ENCODE results near the gene ELF1. TPM values are rescaled to one million over a fixed set of nuclear protein-coding genes. Genes with fewer than 3 reads are reported as not detected.
"Not testable (repeated sequence)": the region's sequence is repeated elsewhere in the genome, so short reads cannot be mapped to it uniquely, and the experiment has no call there.

The ELF1 gene
- total and polyA plus RNA-seq, 2 donors (not counting 3 experiments of a cell fraction or from before 2014, with no cell fraction given) = 31.8 to 61.2 TPM

GRCh38 chr13:41042419-41042818 is 23.3 kb upstream of the ELF1 start:
- H3K36me3 ChIP-seq (ENCODE audit: control insufficient read depth in 2 of 2, extremely low read depth in 1 of 2, insufficient read depth in 2 of 2, low read length in 2 of 2); H3K27me3 ChIP-seq (ENCODE audit: control insufficient read depth in 2 of 2, insufficient read depth in 2 of 2, low read length in 2 of 2); H3K9me1 ChIP-seq (replicated peaks; ENCODE audit: control insufficient read depth, extremely low read depth, insufficient read depth, low read length); H3K4me2 ChIP-seq (ENCODE audit: insufficient read depth, low read length); H2AFZ ChIP-seq (ENCODE audit: low read depth, low read length); H3K27ac ChIP-seq (ENCODE audit: insufficient read depth, low read depth, low read length); CTCF ChIA-PET; H3K9me3 ChIP-seq (replicated peaks; ENCODE audit: control insufficient read depth, insufficient read depth, low read length); H3K79me2 ChIP-seq (ENCODE audit: control insufficient read depth, insufficient read depth, low read length); BruUV-seq (replicated peaks); H3K9ac ChIP-seq (replicated peaks; ENCODE audit: extremely low read depth, insufficient read depth, low read length); H3K4me3 ChIP-seq (replicated peaks in 1 of 3; ENCODE audit: insufficient read depth in 1 of 3, low read depth in 1 of 3, low read length in 3 of 3); DNase-seq (ENCODE audit: low read depth, low spot score); dilution Hi-C loops (cut with MboI; ENCODE audit: extremely low pct_ligation_motif_present, low sequenced_read_pairs); FAIRE-seq; H4K20me1 ChIP-seq (replicated peaks; ENCODE audit: control insufficient read depth, extremely low read depth, insufficient read depth, low read length); POLR2A ChIA-PET; intact Hi-C loops (cut with micrococcal nuclease): not testable (repeated sequence)
- peaks cover 21% of the 10 kb centered on the region for H3K4me1 ChIP-seq (ENCODE audit: control insufficient read depth, extremely low read depth, insufficient read depth, low read length)

- DNase-seq (ENCODE audit: low read depth, low spot score) (no peak), FAIRE-seq (peak; percentile 8)
- BruUV-seq (replicated peaks) = no TSS peak
- ChIA-PET POLR2A (no interaction called here), CTCF (interaction anchor here (1.0 to 2.4 kb wide), 3 partner anchors 13 to 19 kb away, joined by 4 to 7 read pairs (median 7); no protein-coding TSS in a partner anchor)
- Histone ChIP-seq H3K9ac (replicated peaks; ENCODE audit: extremely low read depth, insufficient read depth, low read length) (no peak overlapping the region), H3K36me3 (ENCODE audit: control insufficient read depth in 2 of 2, extremely low read depth in 1 of 2, insufficient read depth in 2 of 2, low read length in 2 of 2) (no peaks in the 10 kb centered on the region), H3K4me3 (replicated peaks in 1 of 3; ENCODE audit: insufficient read depth in 1 of 3, low read depth in 1 of 3, low read length in 3 of 3) (no peak overlapping the region), H3K9me1 (replicated peaks; ENCODE audit: control insufficient read depth, extremely low read depth, insufficient read depth, low read length) (no peaks in the 10 kb centered on the region), H3K4me2 (ENCODE audit: insufficient read depth, low read length) (peak overlapping the region; percentile 28), H4K20me1 (replicated peaks; ENCODE audit: control insufficient read depth, extremely low read depth, insufficient read depth, low read length) (no peaks in the 10 kb centered on the region), H3K79me2 (ENCODE audit: control insufficient read depth, insufficient read depth, low read length) (peaks cover 14% of the 10 kb centered on the region), H2AFZ (ENCODE audit: low read depth, low read length) (peak overlapping the region; percentile 22), H3K4me1 (ENCODE audit: control insufficient read depth, extremely low read depth, insufficient read depth, low read length) (peaks cover 21% of the 10 kb centered on the region), H3K27me3 (ENCODE audit: control insufficient read depth in 2 of 2, insufficient read depth in 2 of 2, low read length in 2 of 2) (no peaks in the 10 kb centered on the region), H3K9me3 (replicated peaks; ENCODE audit: control insufficient read depth, insufficient read depth, low read length) (no peaks in the 10 kb centered on the region), H3K27ac (ENCODE audit: insufficient read depth, low read depth, low read length) (peak overlapping the region; percentile 38)
- intact Hi-C loops (cut with micrococcal nuclease) = no loop called here
- dilution Hi-C loops (cut with MboI; ENCODE audit: extremely low pct_ligation_motif_present, low sequenced_read_pairs) = no loop called here
- no peak for TF ChIP-seq MYC (IDR thresholded peaks at IDR 0.05; ENCODE audit: low read depth, low read length)
- TF ChIP-seq MAX (IDR thresholded peaks at IDR 0.05; ENCODE audit: insufficient read depth, insufficient read length) = no peak
- no peak for TF ChIP-seq POLR2AphosphoS5 (IDR thresholded peaks at IDR 0.05; ENCODE audit: insufficient read depth, low read depth, low read length)
- peak; percentile 24 for TF ChIP-seq JUN (IDR thresholded peaks at IDR 0.05; ENCODE audit: borderline replicate concordance, insufficient read depth, insufficient read length, low read depth)
- TF ChIP-seq POLR2A (IDR thresholded peaks at IDR 0.05; ENCODE audit: low read depth, low read length) = no peak
- no peak for TF ChIP-seq GATA2 (IDR thresholded peaks at IDR 0.05; ENCODE audit: insufficient read depth, insufficient read length, low read depth, low read length)
- TF ChIP-seq EZH2 (IDR thresholded peaks at IDR 0.05; ENCODE audit: borderline replicate concordance, low read depth, low read length, severe bottlenecking) = no peak
Observed at GRCh38 chr13:41040584-41041334, 21.6 kb upstream of the ELF1 start.
